ENCODE data around the gene CCDC187.

The CCDC187 gene

GRCh38 chr9:136297016-136297691, 6.7 kb downstream of the CCDC187 start:
- no peak for DNase-seq
- ATAC-seq: no peak

- ATAC-seq: no peak
Observed at GRCh38 chr9:136296434-136297015, 7.4 kb downstream of the CCDC187 start.

GRCh38 chr9:136295542-136296433, 8.1 kb downstream of the CCDC187 start:
- ATAC-seq (no peak), DNase-seq (no peak)

More at GRCh38 chr9:136296434-136297015, 7.4 kb downstream of the CCDC187 start:
- DNase-seq: no peak

GRCh38 chr9:136295055-136295454, 8.8 kb downstream of the CCDC187 start:
- ATAC-seq (no peak), DNase-seq (no peak)

GRCh38 chr9:136294437-136294836, 9.5 kb downstream of the CCDC187 start:
- no peak for ATAC-seq
- DNase-seq: no peak

- ATAC-seq: no peak
- no peak for DNase-seq
Observed at GRCh38 chr9:136293476-136294077, 10.3 kb downstream of the CCDC187 start.

- DNase-seq: no peak
- no peak for ATAC-seq
Observed at GRCh38 chr9:136292591-136293448, 11.1 kb downstream of the CCDC187 start.

- DNase-seq (no peak), ATAC-seq (no peak)
Observed at GRCh38 chr9:136292026-136292538, 11.8 kb downstream of the CCDC187 start.

GRCh38 chr9:136291306-136292025, 12.4 kb downstream of the CCDC187 start:
- DNase-seq: no peak
- no peak for ATAC-seq

GRCh38 chr9:136290508-136291000, 13.3 kb downstream of the CCDC187 start:
- DNase-seq (no peak), ATAC-seq (no peak)

GRCh38 chr9:136289651-136290507, 14.0 kb downstream of the CCDC187 start:
- DNase-seq (no peak), ATAC-seq (no peak)

GRCh38 chr9:136287960-136288753, 15.7 kb downstream of the CCDC187 start:
- ATAC-seq: no peak
- no peak for DNase-seq

GRCh38 chr9:136286987-136287379, 16.9 kb downstream of the CCDC187 start:
- DNase-seq (no peak), ATAC-seq (no peak)

- ATAC-seq: no peak
Observed at GRCh38 chr9:136286359-136286986, 17.4 kb downstream of the CCDC187 start.

GRCh38 chr9:136285501-136286358, 18.2 kb downstream of the CCDC187 start:
- DNase-seq (no peak), ATAC-seq (no peak)

More at GRCh38 chr9:136286359-136286986, 17.4 kb downstream of the CCDC187 start:
- no peak for DNase-seq

- no peak for DNase-seq
Observed at GRCh38 chr9:136284951-136285350, 18.9 kb downstream of the CCDC187 start.

GRCh38 chr9:136284311-136284710, 19.6 kb downstream of the CCDC187 start:
- no peak for ATAC-seq

More at GRCh38 chr9:136284951-136285350, 18.9 kb downstream of the CCDC187 start:
- ATAC-seq: no peak

More at GRCh38 chr9:136284311-136284710, 19.6 kb downstream of the CCDC187 start:
- DNase-seq: no peak

Data from stimulated activated naive CD8-positive, alpha-beta T cell treated with anti-CD3 and anti-CD28 coated beads, Interleukin-15, Interleukin-2, amounts not matched to agents 100 U/mL and 50 U/mL, for 24 hours (primary cell).